Subcutaneous adipose tissue (tissue), 4 donors: ENCODE results near the gene PGAP1. TPM values are rescaled to one million over a fixed set of nuclear protein-coding genes. Genes with fewer than 3 reads are reported as not detected.

ENCODE experiments used
- total RNA-seq, 4 donors: library from RNA; depleted of rRNA; stranded (reverse); fragments of >200 nt; gene quantifications; one replicate each; pipeline ENCODE4 v1.1.0, GENCODE V29; 2016
- TF ChIP-seq, protein P1 (sequence below): fragments of 450-650 bp; IDR thresholded peaks from one replicate; pipeline ENCODE4 v1.5.1; 2016; ENCODE audit warnings: low read depth, mild to moderate bottlenecking, control low read depth, antibody characterized with exemption, moderate library complexity

The PGAP1 gene
- total RNA-seq, 4 donors from 2014 or later: 6.6 to 17.0 (median 9.8) TPM

DNA sequence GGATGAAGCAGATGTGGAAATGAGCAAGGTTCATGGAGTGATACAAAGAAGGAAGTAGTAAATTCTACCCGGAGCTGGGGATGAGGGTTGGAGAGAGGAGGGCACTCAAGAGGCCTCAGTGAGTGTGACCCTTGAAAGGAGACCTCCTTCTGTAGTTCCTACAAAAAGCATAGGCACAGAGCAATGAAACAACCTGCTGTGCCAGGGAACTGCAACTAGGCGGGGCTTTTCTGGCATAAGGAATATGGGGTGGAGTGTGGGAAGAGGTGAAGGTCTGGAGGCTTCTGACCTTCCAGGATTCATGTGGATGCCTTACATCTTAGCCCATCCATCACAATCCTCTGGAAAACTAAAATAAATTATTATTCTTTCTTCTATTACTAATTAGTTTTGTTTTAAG lies 25.5 kb upstream of the PGAP1 start:
- TF ChIP-seq, protein P1, sequence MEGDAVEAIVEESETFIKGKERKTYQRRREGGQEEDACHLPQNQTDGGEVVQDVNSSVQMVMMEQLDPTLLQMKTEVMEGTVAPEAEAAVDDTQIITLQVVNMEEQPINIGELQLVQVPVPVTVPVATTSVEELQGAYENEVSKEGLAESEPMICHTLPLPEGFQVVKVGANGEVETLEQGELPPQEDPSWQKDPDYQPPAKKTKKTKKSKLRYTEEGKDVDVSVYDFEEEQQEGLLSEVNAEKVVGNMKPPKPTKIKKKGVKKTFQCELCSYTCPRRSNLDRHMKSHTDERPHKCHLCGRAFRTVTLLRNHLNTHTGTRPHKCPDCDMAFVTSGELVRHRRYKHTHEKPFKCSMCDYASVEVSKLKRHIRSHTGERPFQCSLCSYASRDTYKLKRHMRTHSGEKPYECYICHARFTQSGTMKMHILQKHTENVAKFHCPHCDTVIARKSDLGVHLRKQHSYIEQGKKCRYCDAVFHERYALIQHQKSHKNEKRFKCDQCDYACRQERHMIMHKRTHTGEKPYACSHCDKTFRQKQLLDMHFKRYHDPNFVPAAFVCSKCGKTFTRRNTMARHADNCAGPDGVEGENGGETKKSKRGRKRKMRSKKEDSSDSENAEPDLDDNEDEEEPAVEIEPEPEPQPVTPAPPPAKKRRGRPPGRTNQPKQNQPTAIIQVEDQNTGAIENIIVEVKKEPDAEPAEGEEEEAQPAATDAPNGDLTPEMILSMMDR: no peak

- TF ChIP-seq, protein P1: no peak
Observed at GRCh38 chr2:196949116-196949515, 22.6 kb upstream of the PGAP1 start.

DNA sequence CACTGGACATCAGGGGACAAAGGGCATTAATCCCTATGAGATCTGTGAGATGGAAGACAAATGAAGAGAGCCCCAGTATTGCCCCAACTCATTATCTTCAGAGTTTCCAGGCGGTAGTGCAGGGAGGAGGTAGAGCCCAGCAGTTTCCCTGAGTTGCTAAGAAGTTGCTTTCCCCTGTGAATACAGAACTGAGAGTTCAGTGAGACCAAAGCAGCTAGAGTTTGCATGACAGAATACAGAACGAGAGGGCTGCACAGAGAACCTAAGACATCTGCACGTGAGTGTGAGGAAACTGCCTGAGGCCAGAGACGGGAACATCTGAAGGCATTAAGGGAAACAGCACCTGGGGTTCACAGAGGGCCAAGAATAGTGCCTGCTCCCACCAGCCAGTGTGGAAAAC lies 18.1 kb upstream of the PGAP1 start:
- TF ChIP-seq, protein P1: no peak

- TF ChIP-seq, protein P1: no peak
Observed at GRCh38 chr2:196941398-196942078, 15.0 kb upstream of the PGAP1 start.

GRCh38 chr2:196939371-196939770 lies 12.9 kb upstream of the PGAP1 start:
- TF ChIP-seq, protein P1: no peak

DNA sequence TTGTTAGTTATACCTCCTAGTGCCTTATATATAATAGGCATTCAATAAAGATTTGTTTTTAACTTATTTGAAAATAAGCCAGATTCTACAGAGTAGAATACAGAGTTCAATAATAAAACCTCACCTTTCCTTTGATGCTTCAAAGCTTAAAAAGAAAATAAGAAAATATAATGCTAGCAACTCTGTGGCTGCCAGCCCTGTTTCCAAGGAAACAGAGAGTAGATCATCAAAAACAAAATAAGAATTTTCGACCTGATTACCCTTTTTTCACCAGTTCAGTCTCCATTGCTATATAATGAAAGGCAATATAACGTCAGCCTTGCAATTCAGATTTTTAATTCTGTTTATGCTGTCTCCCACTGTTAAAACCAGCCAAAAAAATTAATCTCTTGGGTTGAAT lies 8.9 kb upstream of the PGAP1 start:
- TF ChIP-seq, protein P1: no peak

DNA sequence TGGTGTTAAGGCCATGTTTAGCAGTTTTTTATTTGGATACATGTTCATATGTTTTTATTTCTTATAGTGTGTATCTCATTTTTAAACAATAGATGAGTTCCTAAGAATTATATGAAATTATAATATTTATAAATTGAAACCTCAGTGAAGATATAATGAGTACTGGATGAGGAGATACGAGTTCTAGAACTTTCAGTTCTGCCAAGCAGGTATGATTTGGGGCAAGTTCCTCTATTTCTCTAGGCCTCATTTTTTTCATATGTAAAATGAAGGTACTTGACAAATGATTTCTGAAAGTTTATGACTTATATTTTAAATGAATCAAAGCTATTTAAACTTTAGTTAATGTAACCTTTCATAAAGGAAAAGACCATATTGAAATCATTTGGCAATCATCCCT lies 8.2 kb upstream of the PGAP1 start:
- TF ChIP-seq, protein P1: no peak
